SH-SY5Y (cell line): ENCODE data around the gene NMUR1.

Experiments
- GATA2 ChIP-seq: IDR thresholded peaks from 2 replicates; pipeline ENCODE4 v1.6.1; 2011; ENCODE audit warnings: mild to moderate bottlenecking, low read depth, low read length
- GATA3 ChIP-seq: IDR thresholded peaks from 2 replicates; pipeline ENCODE4 v1.6.1; 2011; ENCODE audit warnings: low read depth, mild to moderate bottlenecking, low read length, moderate library complexity

The NMUR1 gene

GRCh38 chr2:231522418-231523180 lies 7.6 kb downstream of the NMUR1 start:
- TF ChIP-seq GATA2 (no peak), GATA3 (no peak)

- TF ChIP-seq GATA2, result no peak
- TF ChIP-seq GATA3, result no peak
Observed at GRCh38 chr2:231521443-231521842, 8.8 kb downstream of the NMUR1 start.

DNA sequence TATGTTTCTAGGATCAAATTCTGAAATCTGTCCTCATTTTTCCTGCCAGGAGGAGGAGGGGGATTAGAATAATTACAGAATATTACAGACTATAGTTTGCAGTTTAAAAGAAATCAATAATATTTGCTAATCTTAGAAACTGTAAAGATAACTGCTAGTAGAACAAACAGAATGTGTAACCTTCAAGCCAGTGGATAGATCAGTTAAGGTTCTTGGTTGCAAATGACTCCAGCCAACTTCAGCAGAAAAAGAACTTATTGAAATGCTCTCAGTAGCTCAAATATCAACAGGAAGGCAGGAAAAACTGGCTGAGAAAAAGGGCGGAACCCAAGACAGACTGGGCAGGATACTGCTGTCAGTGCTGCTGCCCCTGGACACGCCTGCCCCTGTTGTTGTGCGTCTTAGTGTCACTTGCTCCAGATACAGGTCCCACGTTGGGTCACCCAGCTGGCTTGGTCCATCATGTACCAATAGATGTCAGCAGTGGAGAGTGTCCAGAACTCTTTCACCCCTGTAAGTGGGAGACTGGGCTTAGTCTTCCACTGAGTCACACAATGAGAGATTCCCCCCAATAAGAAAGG lies 10.2 kb downstream of the NMUR1 start:
- no peak for TF ChIP-seq GATA2
- no peak for TF ChIP-seq GATA3

DNA sequence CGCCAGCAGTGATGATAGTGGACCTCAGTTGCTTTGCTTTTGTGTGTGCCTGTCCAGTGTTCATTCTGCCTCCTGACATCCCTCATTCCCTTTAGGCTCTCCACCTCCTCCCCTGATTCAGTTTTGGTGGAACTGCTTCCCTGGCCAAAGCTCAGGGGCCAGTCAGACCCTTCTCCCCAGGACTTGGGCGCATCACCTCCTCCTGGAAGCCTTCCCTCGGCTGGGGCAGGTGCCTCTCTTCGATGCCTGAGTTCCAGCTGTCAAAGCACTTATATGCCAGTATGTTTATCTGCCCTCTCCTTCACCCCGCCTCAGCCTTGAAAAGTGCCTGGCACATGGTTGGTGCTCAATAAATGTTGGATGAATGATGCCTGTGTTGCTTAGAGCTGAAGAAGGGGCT lies 11.5 kb downstream of the NMUR1 start:
- no peak for TF ChIP-seq GATA2
- TF ChIP-seq GATA3, result no peak

DNA sequence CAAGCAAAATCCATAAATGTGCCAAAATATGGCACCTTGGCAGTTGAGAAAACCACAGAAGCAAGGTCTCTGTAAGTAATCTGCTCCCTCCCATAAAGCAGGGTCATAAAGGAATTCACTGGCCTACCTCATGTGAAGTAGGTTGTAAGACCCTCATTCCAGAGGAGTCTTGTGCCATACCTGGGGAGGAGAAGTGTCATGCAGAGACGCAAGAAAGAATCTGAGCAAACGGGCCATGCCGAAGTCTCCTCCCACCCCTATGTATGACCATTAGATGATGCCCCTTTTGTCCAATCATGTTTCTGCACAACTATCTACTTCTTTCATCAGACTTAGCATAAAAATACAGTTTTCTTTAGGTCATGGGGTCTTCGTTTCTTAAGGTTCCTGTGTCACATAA lies 14.6 kb downstream of the NMUR1 start:
- no peak for TF ChIP-seq GATA3

DNA sequence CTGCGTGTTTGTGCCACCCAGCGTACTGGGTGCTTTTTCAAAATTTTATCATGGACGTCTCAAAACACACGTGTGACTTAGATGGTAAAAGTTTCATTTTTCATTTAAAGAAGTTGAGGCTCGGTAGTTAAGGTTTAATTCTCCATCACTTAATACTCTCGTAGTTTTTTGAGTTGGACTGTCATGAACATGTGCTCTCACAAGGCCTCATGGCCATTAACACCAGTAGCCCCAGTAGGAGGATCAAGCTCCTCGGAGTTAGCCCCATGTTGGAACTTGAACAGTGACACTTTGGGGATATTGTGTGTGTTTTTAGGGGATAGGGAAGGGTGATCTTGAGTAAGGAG lies 15.3 kb downstream of the NMUR1 start:
- no peak for TF ChIP-seq GATA3
- TF ChIP-seq GATA2, result no peak

GRCh38 chr2:231514225-231514950 lies 15.9 kb downstream of the NMUR1 start:
- TF ChIP-seq GATA3 (no peak), GATA2 (peak; percentile 18; the same call in 1 of the 2 replicates)

DNA sequence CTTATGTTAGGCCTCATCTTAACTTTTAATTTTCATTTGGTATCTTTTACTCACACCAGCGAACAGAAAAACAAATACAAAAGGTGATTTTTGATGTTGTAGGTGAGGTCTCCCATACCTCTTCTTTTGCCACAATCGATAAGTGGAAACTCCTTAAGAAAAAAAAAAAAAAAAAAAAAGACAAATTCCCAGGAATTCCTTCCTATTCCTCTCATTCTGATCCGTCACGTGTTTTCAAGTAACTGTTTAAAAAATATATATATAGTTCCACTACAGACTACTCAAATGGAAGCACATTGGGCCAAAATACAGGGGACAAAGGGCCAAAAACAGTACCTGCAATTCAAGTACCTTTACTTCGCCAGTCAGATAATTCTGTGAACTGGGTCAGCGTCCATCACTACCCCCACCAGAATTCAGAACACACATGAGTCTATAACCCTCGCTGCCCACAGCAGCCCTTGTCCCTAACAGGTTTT lies 16.5 kb downstream of the NMUR1 start:
- no peak for TF ChIP-seq GATA2
- TF ChIP-seq GATA3, result no peak

- TF ChIP-seq GATA3, result no peak
Observed at GRCh38 chr2:231512222-231512621, 18.0 kb downstream of the NMUR1 start.

GRCh38 chr2:231503766-231504165 lies 26.5 kb downstream of the NMUR1 start:
- no peak for TF ChIP-seq GATA3
- TF ChIP-seq GATA2, result no peak

DNA sequence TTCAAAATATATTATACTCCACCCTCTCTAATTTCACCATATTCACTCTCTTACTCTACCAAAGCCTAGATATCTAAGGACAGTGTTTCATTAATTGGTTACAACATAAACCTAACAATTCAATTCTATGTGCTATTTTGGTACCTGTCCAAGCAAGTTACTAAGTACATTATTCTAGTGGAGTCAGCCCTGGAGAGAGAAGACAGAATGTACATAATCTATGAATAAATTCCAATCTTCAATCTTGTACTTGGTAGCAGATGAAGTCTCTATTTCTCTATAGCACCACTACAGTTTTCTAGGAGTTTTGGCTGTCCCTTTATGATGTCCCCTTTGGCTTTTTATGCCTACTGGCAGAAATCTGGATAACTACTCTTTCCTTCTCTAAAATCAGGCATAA lies 27.6 kb downstream of the NMUR1 start:
- TF ChIP-seq GATA2 (no peak), GATA3 (no peak)

- TF ChIP-seq GATA3 (no peak), GATA2 (no peak)
Observed at GRCh38 chr2:231497651-231498050, 32.6 kb downstream of the NMUR1 start.

- no peak for TF ChIP-seq GATA3
- no peak for TF ChIP-seq GATA2
Observed at GRCh38 chr2:231494669-231495068, 35.6 kb downstream of the NMUR1 start.

DNA sequence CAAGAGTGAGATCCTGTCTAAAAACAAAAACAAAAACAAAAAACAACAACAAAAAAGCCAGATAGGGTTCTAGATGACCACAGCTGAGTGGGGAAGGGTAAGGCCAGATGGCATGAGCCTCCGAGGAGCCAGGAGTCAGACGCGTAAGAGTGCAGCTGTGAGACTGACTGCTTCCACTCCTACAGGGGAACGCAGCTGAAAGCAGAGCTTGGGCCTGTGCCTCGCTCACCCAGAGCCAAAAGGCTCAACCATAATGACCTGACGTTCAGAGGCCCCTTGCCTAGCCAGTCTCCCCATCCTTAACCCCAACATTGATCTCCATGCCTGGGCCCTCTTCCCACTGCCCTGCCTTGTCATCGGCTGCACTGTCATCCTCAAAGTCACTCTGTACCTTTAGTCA lies 39.4 kb downstream of the NMUR1 start:
- TF ChIP-seq GATA2 (no peak), GATA3 (no peak)

DNA sequence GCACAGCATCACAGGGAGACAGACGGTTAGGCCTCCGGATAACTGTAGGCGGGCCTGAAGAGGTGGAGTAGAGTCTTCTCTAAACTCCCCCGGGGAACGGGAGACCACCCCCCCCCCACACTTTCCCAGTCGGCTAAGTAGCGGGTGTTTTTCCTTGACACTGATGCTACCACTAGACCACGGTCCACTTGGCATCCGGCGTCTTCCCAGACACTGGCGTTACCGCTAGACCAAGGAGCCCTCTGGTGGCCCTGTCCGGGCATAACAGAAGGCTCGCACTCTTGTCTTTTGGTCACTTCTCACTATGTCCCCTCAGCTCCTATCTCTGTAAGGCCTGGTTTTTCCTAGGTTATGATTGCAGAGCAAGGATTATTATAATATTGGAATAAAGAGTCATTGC lies 40.3 kb downstream of the NMUR1 start:
- TF ChIP-seq GATA2 (no peak), GATA3 (no peak)
